ENCODE results near the gene COX5A. TPM values are rescaled to one million over a fixed set of nuclear protein-coding genes. Genes with fewer than 3 reads are reported as not detected.

Gene COX5A
- total RNA-seq, 4 donors from 2014 or later, result 109 to 175 (median 137) TPM

- H3K4me3 ChIP-seq (ENCODE audit: low read depth, poor library complexity, severe bottlenecking), result peak within 1 kb of the TSS; percentile 38
- WGBS, 2 donors, result 1% methylated on average over 25 to 28 of the region's 52 CpGs
- TF ChIP-seq POLR2A (IDR thresholded peaks at IDR 0.05), result peak in 1 of 2 donors; percentile 41
- TF ChIP-seq, protein P1, sequence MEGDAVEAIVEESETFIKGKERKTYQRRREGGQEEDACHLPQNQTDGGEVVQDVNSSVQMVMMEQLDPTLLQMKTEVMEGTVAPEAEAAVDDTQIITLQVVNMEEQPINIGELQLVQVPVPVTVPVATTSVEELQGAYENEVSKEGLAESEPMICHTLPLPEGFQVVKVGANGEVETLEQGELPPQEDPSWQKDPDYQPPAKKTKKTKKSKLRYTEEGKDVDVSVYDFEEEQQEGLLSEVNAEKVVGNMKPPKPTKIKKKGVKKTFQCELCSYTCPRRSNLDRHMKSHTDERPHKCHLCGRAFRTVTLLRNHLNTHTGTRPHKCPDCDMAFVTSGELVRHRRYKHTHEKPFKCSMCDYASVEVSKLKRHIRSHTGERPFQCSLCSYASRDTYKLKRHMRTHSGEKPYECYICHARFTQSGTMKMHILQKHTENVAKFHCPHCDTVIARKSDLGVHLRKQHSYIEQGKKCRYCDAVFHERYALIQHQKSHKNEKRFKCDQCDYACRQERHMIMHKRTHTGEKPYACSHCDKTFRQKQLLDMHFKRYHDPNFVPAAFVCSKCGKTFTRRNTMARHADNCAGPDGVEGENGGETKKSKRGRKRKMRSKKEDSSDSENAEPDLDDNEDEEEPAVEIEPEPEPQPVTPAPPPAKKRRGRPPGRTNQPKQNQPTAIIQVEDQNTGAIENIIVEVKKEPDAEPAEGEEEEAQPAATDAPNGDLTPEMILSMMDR (IDR thresholded peaks at IDR 0.05), result no peak
- intact Hi-C loops (cut with DNase I; ENCODE audit: low total_unique reads), result no loop called here
- peak; percentile 91 to 99 for DNase-seq (ENCODE audit: low spot score in 2 of 2)
These were observed 64.7 kb downstream of the COX5A start, which contains the start of gene SCAMP2 for GRCh38 chr15:74873036-74873755. Gene SCAMP2, minus strand, starts transcription at chr15:74873365. Its CDS starts 110 bp downstream, at chr15:74873255.

GRCh38 chr15:74872702-74873035 is 65.2 kb downstream of the COX5A start:
- TF ChIP-seq, protein P1 (IDR thresholded peaks at IDR 0.05), result no peak
- TF ChIP-seq POLR2A (IDR thresholded peaks at IDR 0.05), result no peak
- WGBS, 2 donors, result 1 to 3% methylated on average over 11 of the region's 11 CpGs

DNA sequence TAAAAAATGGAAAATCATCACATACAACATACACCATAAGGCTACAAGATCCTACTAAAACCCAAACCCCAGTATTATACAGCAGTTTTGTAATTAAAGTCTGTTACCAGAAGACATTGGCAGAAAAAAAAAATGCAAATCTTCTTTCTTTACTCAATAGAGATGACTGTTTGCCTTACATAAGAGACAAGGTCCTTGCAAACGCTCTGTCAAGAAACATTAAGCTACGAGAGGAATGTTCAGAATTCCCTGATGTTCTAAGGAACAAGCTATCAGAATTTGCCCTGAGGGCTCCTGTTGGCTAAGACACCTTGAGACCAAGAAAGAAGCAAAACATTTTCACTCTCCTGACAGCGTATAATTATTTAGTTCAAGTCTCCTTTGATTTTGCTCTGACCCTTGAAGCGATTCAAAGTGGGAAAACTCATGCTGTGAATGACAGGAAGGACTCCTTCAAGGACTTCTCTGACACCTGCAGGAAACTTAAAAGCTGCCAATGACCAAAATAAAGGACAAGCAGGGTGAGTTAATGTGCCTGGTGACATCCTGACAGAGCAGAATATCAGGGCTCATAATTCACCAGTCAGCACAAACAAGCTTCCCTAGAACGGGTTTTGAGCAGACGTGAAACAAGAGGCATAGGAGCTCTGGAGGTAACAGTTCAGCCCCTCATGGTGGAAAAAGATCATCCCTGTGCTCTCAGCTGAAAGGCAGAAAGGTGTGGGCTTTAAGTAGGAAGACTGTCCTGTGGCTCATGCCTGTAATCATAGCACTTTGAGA is 67.2 kb downstream of the COX5A start:
- WGBS, 2 donors, result 19% methylated on average over 6 of the region's 6 CpGs
- DNase-seq (ENCODE audit: low spot score in 2 of 2), result no peak
- no peak overlapping the region for H3K4me3 ChIP-seq (ENCODE audit: low read depth, poor library complexity, severe bottlenecking)
- intact Hi-C loops (cut with DNase I; ENCODE audit: low total_unique reads), result no loop called here
- TF ChIP-seq, protein P1 (IDR thresholded peaks at IDR 0.05), result no peak
- TF ChIP-seq POLR2A (IDR thresholded peaks at IDR 0.05), result no peak

More at GRCh38 chr15:74872702-74873035, 65.2 kb downstream of the COX5A start:
- intact Hi-C loops (cut with DNase I; ENCODE audit: low total_unique reads), result no loop called here
- peak overlapping the region; percentile 38 for H3K4me3 ChIP-seq (ENCODE audit: low read depth, poor library complexity, severe bottlenecking)
- DNase-seq (ENCODE audit: low spot score in 2 of 2), result no peak

Other genes starting within 250 kb of the COX5A start
- 10 to 100 TPM; 11.2 to 33.6 (median 17.6) TPM for gene EDC3, start 242.0 kb downstream of the COX5A start, total RNA-seq
- 1 to 10 TPM; 3.0 to 6.8 (median 3.6) TPM for gene CYP1A1, start 212.5 kb downstream of the COX5A start, total RNA-seq
- gene CYP1A2, start 189.2 kb downstream of the COX5A start, total RNA-seq, result not detected
- 10 to 100 TPM; 37.6 to 47.3 (median 45.4) TPM for gene CSK, start 156.0 kb downstream of the COX5A start, total RNA-seq
- 1 to 10 TPM in 1 of 4 donors, under 1 TPM in 1, not detected in 2; 0.29 to 1.3 TPM for gene LMAN1L, start 125.2 kb downstream of the COX5A start, total RNA-seq
- under 1 TPM; 0.17 to 0.84 (median 0.28) TPM for gene CPLX3, start 111.4 kb downstream of the COX5A start, total RNA-seq
- 100 to 1,000 TPM; 108 to 189 (median 123) TPM for gene ULK3, start 94.9 kb downstream of the COX5A start, total RNA-seq
- gene SCAMP2, start 64.7 kb downstream of the COX5A start, total RNA-seq, result 100 to 1,000 TPM in 3 of 4 donors, 10 to 100 TPM in 1; 97.2 to 134 (median 107) TPM
- 10 to 100 TPM; 27.6 to 73.1 (median 32.5) TPM for gene MPI, start 48.0 kb downstream of the COX5A start, total RNA-seq
- 10 to 100 TPM; 60.3 to 72.6 (median 67.5) TPM for gene FAM219B, start 31.2 kb downstream of the COX5A start, total RNA-seq
- 10 to 100 TPM in 1 of 4 donors, 1 to 10 TPM in 3; 5.4 to 10.6 (median 8.4) TPM for gene RPP25, start 18.7 kb upstream of the COX5A start, total RNA-seq
- 1 to 10 TPM in 3 of 4 donors, under 1 TPM in 1; 0.46 to 5.4 (median 1.2) TPM for gene SCAMP5, start 57.5 kb upstream of the COX5A start, total RNA-seq
- gene PPCDC, start 85.5 kb upstream of the COX5A start, total RNA-seq, result 10 to 100 TPM; 14.4 to 21.4 (median 17.5) TPM